ENCODE results near the gene SLC6A11.

Gene SLC6A11

DNA sequence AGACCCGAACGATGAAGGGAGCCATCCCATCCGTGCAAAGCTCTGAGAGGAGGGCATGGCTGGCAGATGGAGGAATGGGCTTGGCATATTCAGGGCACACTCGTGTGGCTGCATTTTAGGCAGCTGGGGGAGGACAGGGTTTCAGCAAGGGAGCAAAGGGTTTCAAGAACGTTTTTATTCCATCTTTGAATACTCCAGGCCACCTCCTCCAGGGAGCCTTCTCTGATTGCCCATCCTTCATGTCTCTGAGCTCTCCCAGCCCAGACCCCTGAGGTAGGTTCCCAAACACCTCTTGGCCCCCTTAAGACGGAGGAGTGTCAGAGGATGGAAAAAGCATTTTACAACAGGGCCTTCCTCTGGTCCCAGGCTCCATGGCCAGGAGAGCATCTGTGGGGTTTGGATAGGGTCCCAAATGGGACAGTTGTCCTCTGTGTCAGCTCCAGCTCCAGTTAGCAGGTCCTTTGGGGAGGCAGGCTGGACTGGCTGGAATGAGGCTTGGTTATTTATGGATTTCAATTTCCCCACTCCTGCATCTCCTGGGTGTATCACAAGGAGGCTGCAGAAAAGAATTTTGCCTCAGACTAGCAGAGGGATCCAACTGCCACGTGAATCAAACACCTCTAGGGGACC, 158.8 kb downstream of the SLC6A11 start:
- Histone ChIP-seq H3F3A (ENCODE audit: insufficient read depth, low read length) (no peaks in the 10 kb centered on the region), H3K27me3 (ENCODE audit: insufficient read depth, low read length) (no peaks in the 10 kb centered on the region), H3K79me2 (ENCODE audit: insufficient read depth, low read length) (no peaks in the 10 kb centered on the region), H3K36me3 (ENCODE audit: insufficient read depth, low read length) (no peaks in the 10 kb centered on the region), H3K9me2 (ENCODE audit: low read depth, low read length) (no peaks in the 10 kb centered on the region), H3K9me3 (ENCODE audit: low read length) (no peaks in the 10 kb centered on the region), H3K4me2 (ENCODE audit: low read length) (no peak overlapping the region), H3K27ac (ENCODE audit: low read depth, low read length, poor library complexity, severe bottlenecking) (no peak overlapping the region), H2AFZ (ENCODE audit: low read length) (no peak overlapping the region), H3K4me1 (ENCODE audit: insufficient read depth, low read length, severe bottlenecking) (no peaks in the 10 kb centered on the region), H3K9ac (ENCODE audit: low read length) (no peak overlapping the region), H3K4me3 (ENCODE audit: low read depth, low read length, poor library complexity, severe bottlenecking) (no peak overlapping the region), H4K20me1 (ENCODE audit: insufficient read depth, low read length) (no peaks in the 10 kb centered on the region)
- no peak for TF ChIP-seq EZH2 (IDR thresholded peaks at IDR 0.05; ENCODE audit: borderline replicate concordance, low read length)
- TF ChIP-seq, protein P1, sequence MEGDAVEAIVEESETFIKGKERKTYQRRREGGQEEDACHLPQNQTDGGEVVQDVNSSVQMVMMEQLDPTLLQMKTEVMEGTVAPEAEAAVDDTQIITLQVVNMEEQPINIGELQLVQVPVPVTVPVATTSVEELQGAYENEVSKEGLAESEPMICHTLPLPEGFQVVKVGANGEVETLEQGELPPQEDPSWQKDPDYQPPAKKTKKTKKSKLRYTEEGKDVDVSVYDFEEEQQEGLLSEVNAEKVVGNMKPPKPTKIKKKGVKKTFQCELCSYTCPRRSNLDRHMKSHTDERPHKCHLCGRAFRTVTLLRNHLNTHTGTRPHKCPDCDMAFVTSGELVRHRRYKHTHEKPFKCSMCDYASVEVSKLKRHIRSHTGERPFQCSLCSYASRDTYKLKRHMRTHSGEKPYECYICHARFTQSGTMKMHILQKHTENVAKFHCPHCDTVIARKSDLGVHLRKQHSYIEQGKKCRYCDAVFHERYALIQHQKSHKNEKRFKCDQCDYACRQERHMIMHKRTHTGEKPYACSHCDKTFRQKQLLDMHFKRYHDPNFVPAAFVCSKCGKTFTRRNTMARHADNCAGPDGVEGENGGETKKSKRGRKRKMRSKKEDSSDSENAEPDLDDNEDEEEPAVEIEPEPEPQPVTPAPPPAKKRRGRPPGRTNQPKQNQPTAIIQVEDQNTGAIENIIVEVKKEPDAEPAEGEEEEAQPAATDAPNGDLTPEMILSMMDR (IDR thresholded peaks at IDR 0.05; ENCODE audit: low read length): no peak

GRCh38 chr3:10975695-10976234, 159.7 kb downstream of the SLC6A11 start:
- Histone ChIP-seq H3K36me3 (ENCODE audit: insufficient read depth, low read length) (no peaks in the 10 kb centered on the region), H3K27ac (ENCODE audit: low read depth, low read length, poor library complexity, severe bottlenecking) (no peak overlapping the region), H3F3A (ENCODE audit: insufficient read depth, low read length) (no peaks in the 10 kb centered on the region), H3K9me2 (ENCODE audit: low read depth, low read length) (no peaks in the 10 kb centered on the region), H2AFZ (ENCODE audit: low read length) (no peak overlapping the region), H4K20me1 (ENCODE audit: insufficient read depth, low read length) (no peaks in the 10 kb centered on the region), H3K9ac (ENCODE audit: low read length) (no peak overlapping the region), H3K79me2 (ENCODE audit: insufficient read depth, low read length) (no peaks in the 10 kb centered on the region), H3K27me3 (ENCODE audit: insufficient read depth, low read length) (no peaks in the 10 kb centered on the region), H3K9me3 (ENCODE audit: low read length) (no peaks in the 10 kb centered on the region), H3K4me3 (ENCODE audit: low read depth, low read length, poor library complexity, severe bottlenecking) (no peak overlapping the region), H3K4me2 (ENCODE audit: low read length) (no peak overlapping the region), H3K4me1 (ENCODE audit: insufficient read depth, low read length, severe bottlenecking) (no peaks in the 10 kb centered on the region)
- no peak for TF ChIP-seq EZH2 (IDR thresholded peaks at IDR 0.05; ENCODE audit: borderline replicate concordance, low read length)
- TF ChIP-seq, protein P1 (IDR thresholded peaks at IDR 0.05; ENCODE audit: low read length): no peak

GRCh38 chr3:10976770-10977169, 160.7 kb downstream of the SLC6A11 start:
- H2AFZ ChIP-seq (ENCODE audit: low read length): no peak overlapping the region
- no peak for TF ChIP-seq EZH2 (IDR thresholded peaks at IDR 0.05; ENCODE audit: borderline replicate concordance, low read length)
- TF ChIP-seq, protein P1 (IDR thresholded peaks at IDR 0.05; ENCODE audit: low read length): no peak
- H3K9ac ChIP-seq (ENCODE audit: low read length): no peak overlapping the region
- H3K9me2 ChIP-seq (ENCODE audit: low read depth, low read length): no peaks in the 10 kb centered on the region
- no peaks in the 10 kb centered on the region for H3K79me2 ChIP-seq (ENCODE audit: insufficient read depth, low read length)
- no peaks in the 10 kb centered on the region for H3K4me1 ChIP-seq (ENCODE audit: insufficient read depth, low read length, severe bottlenecking)
- no peaks in the 10 kb centered on the region for H3F3A ChIP-seq (ENCODE audit: insufficient read depth, low read length)
- no peaks in the 10 kb centered on the region for H3K27me3 ChIP-seq (ENCODE audit: insufficient read depth, low read length)
- no peak overlapping the region for H3K4me2 ChIP-seq (ENCODE audit: low read length)
- H3K9me3 ChIP-seq (ENCODE audit: low read length): no peaks in the 10 kb centered on the region
- no peaks in the 10 kb centered on the region for H3K36me3 ChIP-seq (ENCODE audit: insufficient read depth, low read length)
- no peak overlapping the region for H3K4me3 ChIP-seq (ENCODE audit: low read depth, low read length, poor library complexity, severe bottlenecking)
- no peak overlapping the region for H3K27ac ChIP-seq (ENCODE audit: low read depth, low read length, poor library complexity, severe bottlenecking)
- H4K20me1 ChIP-seq (ENCODE audit: insufficient read depth, low read length): no peaks in the 10 kb centered on the region
